Kidney (tissue), 14 donors: Measurements from ENCODE around the gene TPRG1. TPM values are rescaled to one million over a fixed set of nuclear protein-coding genes. Genes with fewer than 3 reads are reported as not detected.

Source experiments
- DNase-seq, 5 donors: peaks; one replicate each; pipeline ENCODE4 v3.0.0-alpha.2; 2013 to 2020
- FAIRE-seq: peaks from 2 replicates; lab custom pipeline; 2012; peaks lifted over from hg19 to GRCh38; lab: Jason Lieb, UNC
- H3K27ac ChIP-seq, 2 donors: one replicate each; pipeline ENCODE4 v1.7.0; 2013; ENCODE audit warnings: low read depth in 2 of 2, low read length in 2 of 2, inconsistent platforms in 1 of 2
- H3K27me3 ChIP-seq: one replicate; pipeline ENCODE4 v1.7.1; 2013; ENCODE audit warnings: low read length, inconsistent platforms; ENCODE audit not compliant: control insufficient read depth, insufficient read depth
- H3K36me3 ChIP-seq, 3 donors: one replicate each; pipeline versions ENCODE4 v1.7.0 to v1.7.1; 2013; ENCODE audit warnings: low read length in 3 of 3, control low read depth in 1 of 3, inconsistent platforms in 1 of 3; ENCODE audit not compliant: insufficient read depth in 3 of 3, control insufficient read depth in 2 of 3
- H3K4me1 ChIP-seq, 3 donors: one replicate each; pipeline versions ENCODE4 v1.7.0 to v1.7.1; 2013; ENCODE audit warnings: low read length in 3 of 3, inconsistent platforms in 1 of 3, low read depth in 1 of 3; ENCODE audit not compliant: control insufficient read depth in 2 of 3, insufficient read depth in 2 of 3
- H3K4me3 ChIP-seq, 3 donors: one replicate each; pipeline versions ENCODE4 v1.7.0 to v1.8.1; 2013; ENCODE audit warnings: low read length in 3 of 3, control low read depth in 1 of 3, inconsistent platforms in 1 of 3
- H3K9ac ChIP-seq, 3 donors: one replicate each; pipeline versions ENCODE4 v1.7.0 to v1.7.1; 2013; ENCODE audit warnings: low read length in 3 of 3, control low read depth in 1 of 3, inconsistent platforms in 1 of 3
- H3K9me3 ChIP-seq, 3 donors: one replicate each; pipeline versions ENCODE4 v1.7.0 to v1.7.1; 2013; ENCODE audit warnings: low read length in 3 of 3, control low read depth in 1 of 3, inconsistent platforms in 1 of 3; ENCODE audit not compliant: control insufficient read depth in 2 of 3, insufficient read depth in 1 of 3
- CTCF ChIP-seq: IDR thresholded peaks from 3 replicates; pipeline ENCODE4 v1.5.1; 2012; ENCODE audit warnings: mild to moderate bottlenecking, moderate library complexity, borderline replicate concordance; ENCODE audit not compliant: insufficient read depth; ENCODE audit errors: extremely low read depth
- intact Hi-C: fragments of 100-400 bp; cut with DNase I; formaldehyde crosslinking; loops from one replicate; pipeline ENCODE4 v1.11.1; 2022
- polyA plus RNA-seq: library from polyadenylated mRNA; stranded (reverse); fragments of 350-450 nt; fragmentation: Illumina TruSeq; extraction: RNeasy Lipid Tissue Mini Kit (QIAGEN cat#74804); gene quantifications from one replicate; pipeline ENCODE4 v1.2.3, GENCODE V29; 2014; ENCODE audit warnings: low read depth, low replicate concordance; ENCODE audit not compliant: insufficient read depth
- total RNA-seq: library from RNA; stranded (reverse); fragmentation: NEBNext Ultra II Directional; extraction: Animal tissue kit (Norgen Biotek cat#: 25700); gene quantifications from one replicate; pipeline ENCODE4 v1.2.1, GENCODE V29; 2021
- donor health status: control.
- donor health status: control.
- donor health status: control.
- donor health status: control.
- donor health status: control.
- donor health status: DM: yes; HTN: yes; CAD: no.
- donor health status: Normal renal cell carcinoma (clear cell type).

The TPRG1 gene
- total and polyA plus RNA-seq, 2 donors from 2014 or later = 0.37 to 2.7 TPM

- no peak overlapping the region for H3K4me3 ChIP-seq
- H3K9ac ChIP-seq = no peak overlapping the region
- no peak overlapping the region for H3K27ac ChIP-seq
- no peak for TF ChIP-seq CTCF
- intact Hi-C loops = no loop called here
- no peaks in the 10 kb centered on the region for H3K9me3 ChIP-seq
- H3K36me3 ChIP-seq = no peaks in the 10 kb centered on the region
- no peaks in the 10 kb centered on the region for H3K27me3 ChIP-seq
- DNase-seq (no peak), FAIRE-seq (no peak)
- H3K4me1 ChIP-seq = peaks cover 0 to 11% (median 0%) of the 10 kb centered on the region in 3 donors
Measured at GRCh38 chr3:189320511-189320910, 148.7 kb downstream of the TPRG1 start.

- no peak for TF ChIP-seq CTCF
- H3K9me3 ChIP-seq = no peaks in the 10 kb centered on the region
- H3K27me3 ChIP-seq = no peaks in the 10 kb centered on the region
- H3K27ac ChIP-seq = no peak overlapping the region
- no peak for FAIRE-seq
- no peak for DNase-seq
- H3K4me1 ChIP-seq = peaks cover 0 to 11% (median 0%) of the 10 kb centered on the region in 3 donors
- H3K9ac ChIP-seq = no peak overlapping the region
- H3K4me3 ChIP-seq = no peak overlapping the region
- intact Hi-C loops = no loop called here
- H3K36me3 ChIP-seq = no peaks in the 10 kb centered on the region
Measured at GRCh38 chr3:189322339-189322738, 150.6 kb downstream of the TPRG1 start.

GRCh38 chr3:189324538-189325138, 152.9 kb downstream of the TPRG1 start:
- no peak for TF ChIP-seq CTCF
- intact Hi-C loops = no loop called here
- Histone ChIP-seq H3K9me3 (no peaks in the 10 kb centered on the region), H3K9ac (no peak overlapping the region), H3K36me3 (no peaks in the 10 kb centered on the region), H3K27ac (peak overlapping the region; percentile 32 to 64), H3K4me1 (peaks cover 0 to 11% (median 0%) of the 10 kb centered on the region in 3 donors), H3K27me3 (no peaks in the 10 kb centered on the region), H3K4me3 (no peak overlapping the region)
- peak; percentile 84 for FAIRE-seq
- peak; percentile 64 to 93 (median 83) for DNase-seq
